HG03025 (cell line): ENCODE measurements around the gene POLH.
"Not testable (repeated sequence)": the region's sequence is repeated elsewhere in the genome, so short reads cannot be mapped to it uniquely, and the experiment has no call there.

ENCODE experiments used
- ATAC-seq: cut with Tn5 transposase; IDR thresholded peaks from one replicate; pipeline ENCODE4 v1.9.1; 2021; ENCODE audit warnings: mild to moderate bottlenecking, moderate library complexity; ENCODE audit not compliant: unreplicated experiment, low FRiP score

POLH gene

DNA sequence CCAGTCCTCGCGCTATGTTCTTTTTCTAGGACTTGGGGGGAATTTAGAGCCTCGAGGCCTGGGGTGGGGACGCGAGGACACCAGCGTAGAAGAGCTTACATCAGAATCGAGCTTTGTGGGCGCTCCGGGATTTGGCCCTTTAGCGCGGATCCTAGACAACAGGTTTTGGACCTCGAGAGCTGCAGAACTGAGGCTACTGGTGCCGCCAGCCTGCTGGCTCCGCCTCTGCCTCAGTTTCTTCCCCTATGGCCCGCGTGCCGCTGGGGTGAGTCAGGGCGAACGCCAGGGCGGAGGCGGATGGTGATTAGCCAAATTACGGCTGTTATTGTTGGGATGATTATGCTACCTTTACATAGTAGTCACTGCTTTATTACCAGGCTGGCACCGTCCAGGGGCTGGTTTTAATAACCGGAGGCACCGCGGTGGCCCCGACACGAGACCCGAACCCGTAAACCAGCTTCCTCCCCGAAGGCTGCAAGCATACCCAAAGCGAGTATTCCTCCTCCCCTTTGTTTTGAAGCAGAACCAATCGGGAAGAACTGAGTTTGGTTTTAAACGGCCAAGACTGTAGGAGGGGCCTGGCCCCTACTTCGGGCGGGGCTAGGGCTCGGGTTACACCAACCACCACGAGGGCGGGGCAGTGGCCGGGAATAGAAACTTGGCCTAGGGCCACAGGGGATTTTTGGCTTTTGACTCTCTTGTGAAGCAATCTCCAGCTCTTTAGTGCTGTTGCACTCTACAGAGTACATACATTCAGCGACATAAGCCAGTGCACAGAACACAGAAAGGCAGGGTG, 53.7 kb downstream of the POLH start:
- peak; percentile 50 for ATAC-seq

DNA sequence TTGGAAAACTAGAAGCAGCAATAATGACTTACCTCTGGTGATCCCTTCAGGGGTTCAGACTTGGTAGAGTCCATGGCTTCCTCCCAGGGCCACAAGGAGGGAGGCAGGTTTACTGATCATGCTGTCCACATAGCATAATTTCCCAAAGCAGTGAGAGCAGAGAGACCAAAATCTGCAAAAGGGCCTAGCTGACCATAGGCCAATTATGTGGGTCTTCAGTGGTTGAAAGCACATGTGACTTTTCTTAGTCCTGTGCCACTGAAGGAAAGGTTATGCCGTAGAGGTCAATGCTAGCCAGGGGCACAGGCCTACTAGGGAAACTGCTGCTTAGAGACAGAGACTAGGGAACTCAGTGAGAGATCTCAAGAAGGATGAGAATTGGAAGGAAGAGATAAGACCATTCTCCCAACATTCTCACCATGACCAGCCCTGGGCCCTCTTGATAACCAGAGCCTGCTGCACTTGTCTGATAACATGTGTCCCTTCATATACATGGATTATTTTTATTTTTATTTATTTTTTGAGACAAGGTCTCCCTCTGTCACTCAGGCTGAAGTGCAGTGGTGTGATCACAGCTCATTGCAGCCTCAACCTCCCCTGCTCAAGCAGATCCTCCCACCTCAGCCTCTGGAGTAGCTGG, 55.1 kb downstream of the POLH start:
- no peak for ATAC-seq

DNA sequence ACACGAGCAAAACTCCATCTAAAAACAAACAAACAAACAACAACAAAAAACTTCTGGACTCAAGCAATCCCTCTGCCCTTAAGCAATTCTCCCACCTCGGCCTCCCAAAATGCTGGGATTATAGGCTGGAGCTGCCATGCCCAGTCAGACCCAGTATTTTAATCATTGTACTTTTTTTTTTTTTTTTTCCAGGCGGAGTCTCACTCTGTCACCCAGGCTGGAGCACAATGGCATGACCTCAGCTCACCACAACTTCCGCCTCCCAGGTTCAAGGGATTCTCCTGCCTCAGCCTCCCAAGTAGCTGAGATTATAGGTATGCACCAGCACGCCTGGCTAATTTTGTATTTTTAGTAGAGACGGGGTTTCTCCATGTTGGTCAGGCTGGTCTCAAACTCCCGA, 57.0 kb downstream of the POLH start:
- not testable (repeated sequence) for ATAC-seq

DNA sequence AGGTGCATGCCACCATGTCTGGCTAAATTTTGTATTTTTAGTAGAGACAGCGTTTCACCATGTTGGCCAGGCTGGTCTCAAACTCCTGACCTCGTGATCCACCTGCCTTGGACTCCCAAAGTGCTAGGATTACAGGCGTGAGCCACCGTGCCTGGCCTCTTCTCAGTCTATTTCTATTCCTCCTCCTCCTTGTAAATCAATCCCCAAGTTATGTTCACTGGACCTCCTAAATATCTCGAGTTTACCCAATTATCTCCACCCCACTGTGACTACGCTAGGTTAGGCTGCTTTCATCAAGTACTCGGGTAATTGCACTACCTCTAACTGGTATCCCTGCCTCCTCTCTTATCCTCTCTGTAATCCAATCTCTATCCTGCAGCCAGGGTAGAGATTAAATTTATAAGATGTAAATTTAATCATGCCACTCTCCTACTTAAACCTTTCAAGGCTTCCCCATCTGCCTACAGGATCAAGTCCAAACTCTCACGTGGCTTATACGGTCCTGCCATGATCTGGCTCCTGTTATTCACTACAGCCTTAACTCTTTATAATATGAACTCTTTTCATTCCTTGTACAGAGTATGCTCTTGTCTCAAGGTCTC, 58.8 kb downstream of the POLH start:
- ATAC-seq = no peak

DNA sequence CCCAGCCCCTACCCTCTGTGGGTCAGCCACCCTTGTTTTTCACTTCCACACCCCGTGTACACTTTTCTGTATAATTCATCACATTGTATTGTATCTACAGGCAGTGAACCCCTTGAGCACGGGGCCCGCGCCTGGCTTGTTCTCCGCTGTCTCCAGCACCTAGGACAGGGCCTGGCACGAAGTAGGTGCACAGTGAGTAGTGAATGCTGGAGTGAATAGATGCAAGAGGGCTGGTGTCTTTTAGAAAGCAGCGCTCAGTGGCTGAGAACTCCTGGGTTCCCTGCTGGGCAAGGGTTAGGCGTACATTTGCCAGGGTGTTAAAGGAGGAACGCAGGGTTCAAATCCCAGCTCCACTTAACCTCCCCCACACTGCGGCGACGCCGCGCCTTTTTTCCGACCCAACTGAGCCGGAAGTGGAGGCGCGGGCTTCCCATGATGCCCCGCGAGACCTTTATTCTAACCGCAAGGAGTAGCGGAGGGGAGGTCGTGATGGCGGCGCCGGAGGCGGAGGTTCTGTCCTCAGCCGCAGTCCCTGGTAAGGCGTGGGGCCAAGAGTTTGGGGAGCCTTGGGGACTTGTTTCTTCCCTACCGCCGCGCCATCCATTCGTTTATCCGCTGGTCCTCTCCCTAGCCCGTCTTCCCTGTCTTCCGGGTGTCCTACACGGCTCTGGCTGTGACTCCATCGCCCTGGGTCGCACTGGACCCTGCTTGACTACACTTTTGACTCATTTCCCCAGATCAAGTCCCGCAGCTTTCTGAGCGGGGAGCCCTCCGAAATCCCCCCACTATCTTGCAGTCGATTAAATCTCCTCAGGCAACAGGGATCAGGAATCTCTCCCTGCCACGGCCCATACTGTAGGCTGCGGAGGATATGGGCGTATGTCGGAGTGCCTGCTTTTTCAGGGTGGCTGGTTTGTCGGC, 59.7 kb downstream of the POLH start, which contains the start of gene MAD2L1BP:
MAD2L1BP (plus strand) TSS at position 454 of the 921 bp plus-strand sequence; CDS start at position 490, 36 bp downstream.
- ATAC-seq = peak; percentile 78

DNA sequence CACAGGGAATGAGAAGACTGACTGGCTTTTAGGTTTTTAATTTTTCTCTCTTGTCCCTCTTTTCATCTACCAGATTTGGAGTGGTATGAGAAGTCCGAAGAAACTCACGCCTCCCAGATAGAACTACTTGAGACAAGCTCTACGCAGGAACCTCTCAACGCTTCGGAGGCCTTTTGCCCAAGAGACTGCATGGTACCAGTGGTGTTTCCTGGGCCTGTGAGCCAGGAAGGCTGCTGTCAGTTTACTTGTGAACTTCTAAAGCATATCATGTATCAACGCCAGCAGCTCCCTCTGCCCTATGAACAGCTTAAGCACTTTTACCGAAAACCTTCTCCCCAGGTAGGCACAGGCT, 60.3 kb downstream of the POLH start:
- no peak for ATAC-seq

GRCh38 chr6:43639984-43640800, 64.2 kb downstream of the POLH start:
- no peak for ATAC-seq

DNA sequence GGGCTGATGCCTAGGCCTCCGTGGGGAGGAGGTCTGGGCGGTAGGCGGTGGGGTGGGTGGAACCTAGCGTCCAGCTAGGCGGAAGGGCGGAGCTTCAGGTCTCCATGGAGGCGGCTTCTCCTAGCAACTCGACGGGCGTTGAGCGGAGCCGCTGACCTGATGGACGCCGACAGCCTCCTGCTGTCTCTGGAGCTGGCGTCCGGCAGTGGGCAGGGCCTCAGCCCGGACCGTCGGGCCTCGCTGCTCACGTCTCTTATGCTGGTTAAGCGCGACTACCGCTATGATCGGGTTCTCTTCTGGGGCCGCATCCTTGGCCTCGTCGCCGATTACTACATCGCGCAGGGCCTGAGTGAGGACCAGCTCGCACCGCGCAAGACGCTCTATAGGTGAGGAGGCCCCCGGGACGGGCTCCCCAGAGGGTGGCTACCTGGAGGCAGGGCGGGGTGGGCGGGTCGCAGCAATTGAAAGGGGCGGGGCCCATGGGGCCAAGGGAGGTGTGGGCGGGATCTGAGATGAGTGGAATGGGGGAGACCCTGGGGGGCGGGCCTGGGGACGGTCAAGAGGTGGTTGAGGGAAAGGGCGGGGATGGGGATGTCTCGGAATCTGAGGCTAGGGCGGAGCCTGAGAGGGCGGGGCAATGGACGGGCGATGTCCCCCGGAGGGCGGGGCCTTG, 69.1 kb downstream of the POLH start, which contains the start of gene RSPH9:
RSPH9 (plus strand) TSS at position 97 of the 673 bp plus-strand sequence; CDS start at position 160, 63 bp downstream.
- ATAC-seq = no peak

GRCh38 chr6:43645613-43645964, 69.6 kb downstream of the POLH start:
- ATAC-seq = no peak

DNA sequence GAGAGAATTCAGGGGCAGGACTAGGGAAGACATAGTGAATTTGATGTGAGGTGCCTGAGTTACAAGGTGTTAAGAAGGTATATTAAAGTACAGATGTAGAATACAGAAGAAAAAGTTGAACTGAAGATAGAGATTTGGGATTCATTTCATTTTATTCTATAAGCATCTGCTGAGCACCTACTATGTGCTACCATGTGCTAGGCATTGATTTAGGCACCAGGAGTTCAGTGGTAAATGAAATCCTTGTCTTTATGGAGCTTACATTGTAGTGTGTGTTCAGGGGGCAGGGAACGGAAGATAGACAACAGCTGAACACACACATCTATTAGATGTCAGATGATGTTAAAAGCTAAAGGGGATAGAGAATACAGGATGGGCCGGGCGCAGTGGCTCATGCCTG, 71.6 kb downstream of the POLH start:
- no peak for ATAC-seq

GRCh38 chr6:43648248-43648647, 72.3 kb downstream of the POLH start:
- ATAC-seq = no peak

DNA sequence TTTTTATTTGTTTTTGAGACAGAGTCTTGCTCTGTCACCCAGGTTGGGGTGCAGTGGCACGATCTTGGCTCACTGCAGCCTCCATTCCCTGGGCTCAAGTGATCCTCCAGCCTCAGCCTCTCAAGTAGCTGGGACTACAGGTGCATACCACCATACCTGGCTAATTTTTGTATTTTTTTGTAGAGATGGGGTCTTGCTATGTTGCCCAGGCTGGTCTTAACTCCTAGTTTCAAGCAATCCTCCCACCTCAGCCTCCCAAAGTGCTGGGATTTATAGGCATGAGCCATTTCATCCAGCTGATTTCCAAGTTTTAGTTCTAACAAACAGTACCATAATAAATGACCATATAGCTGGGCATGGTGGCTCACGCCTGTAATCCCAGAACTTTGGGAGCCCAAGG, 76.8 kb downstream of the POLH start:
- not testable (repeated sequence) for ATAC-seq

- no peak for ATAC-seq
Measured at GRCh38 chr6:43657221-43657802, 81.3 kb downstream of the POLH start.

DNA sequence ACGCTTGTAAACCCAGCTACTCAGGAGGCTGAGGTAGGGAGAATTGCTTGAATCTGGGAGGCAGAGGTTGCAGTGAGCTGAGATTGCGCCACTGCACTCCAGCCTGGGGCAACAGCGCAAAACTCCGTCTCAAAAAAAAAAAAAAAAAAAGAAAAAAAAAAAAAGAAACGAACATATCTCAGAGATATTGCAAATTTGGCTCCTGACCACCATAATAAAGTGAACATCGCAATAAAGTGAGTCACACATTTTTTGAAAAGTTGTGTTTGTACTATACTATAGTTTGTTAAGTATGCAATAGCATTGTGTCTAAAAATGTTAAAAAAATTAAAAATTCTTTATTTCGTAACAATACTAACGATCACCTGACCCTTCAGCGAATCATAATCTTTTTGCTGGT, 82.2 kb downstream of the POLH start:
- no peak for ATAC-seq

DNA sequence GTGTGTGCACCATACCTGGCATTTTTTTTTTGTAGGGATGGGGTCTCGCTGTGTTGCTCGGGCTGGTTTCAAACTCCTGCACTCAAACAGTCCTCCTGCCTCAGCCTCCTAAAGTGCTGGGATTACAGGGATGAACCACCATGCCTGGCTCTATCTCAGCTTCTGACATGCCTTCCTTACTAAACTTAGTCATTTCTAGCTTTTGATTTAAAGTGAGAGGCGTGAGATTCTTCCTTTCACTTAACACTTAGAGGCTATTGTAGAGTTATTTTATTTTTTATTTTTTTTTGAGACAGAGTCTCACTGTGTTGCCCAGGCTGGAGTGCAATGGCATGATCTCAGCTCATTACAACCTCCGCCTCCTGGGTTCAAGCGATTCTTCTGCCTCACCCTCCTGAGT, 87.0 kb downstream of the POLH start:
- ATAC-seq = not testable (repeated sequence)
